Stimulated activated CD8-positive, alpha-beta memory T cell treated with anti-CD3 and anti-CD28 coated beads, Interleukin-2, amount 100 ng/mL, for 1 hour (primary cell): ENCODE data around the gene PDCD1.
"Not testable (repeated sequence)": the region's sequence is repeated elsewhere in the genome, so short reads cannot be mapped to it uniquely, and the experiment has no call there.

ENCODE experiments used
- DNase-seq, 2 donors: peaks; one replicate each; pipeline ENCODE4 v3.0.0-alpha.2; 2020; ENCODE audit warnings: low read depth in 2 of 2

PDCD1 gene

GRCh38 chr2:241833756-241834526, 24.8 kb downstream of the PDCD1 start:
- DNase-seq = not testable (repeated sequence)

GRCh38 chr2:241833101-241833663, 25.5 kb downstream of the PDCD1 start:
- no peak for DNase-seq

- DNase-seq = no peak
Measured at GRCh38 chr2:241827394-241827793, 31.3 kb downstream of the PDCD1 start.

- DNase-seq = not testable (repeated sequence)
Measured at GRCh38 chr2:241823531-241824437, 34.9 kb downstream of the PDCD1 start.

- DNase-seq = no peak
Measured at GRCh38 chr2:241822264-241822623, 36.5 kb downstream of the PDCD1 start.

- no peak for DNase-seq
Measured at GRCh38 chr2:241821460-241822263, 37.0 kb downstream of the PDCD1 start.

DNA sequence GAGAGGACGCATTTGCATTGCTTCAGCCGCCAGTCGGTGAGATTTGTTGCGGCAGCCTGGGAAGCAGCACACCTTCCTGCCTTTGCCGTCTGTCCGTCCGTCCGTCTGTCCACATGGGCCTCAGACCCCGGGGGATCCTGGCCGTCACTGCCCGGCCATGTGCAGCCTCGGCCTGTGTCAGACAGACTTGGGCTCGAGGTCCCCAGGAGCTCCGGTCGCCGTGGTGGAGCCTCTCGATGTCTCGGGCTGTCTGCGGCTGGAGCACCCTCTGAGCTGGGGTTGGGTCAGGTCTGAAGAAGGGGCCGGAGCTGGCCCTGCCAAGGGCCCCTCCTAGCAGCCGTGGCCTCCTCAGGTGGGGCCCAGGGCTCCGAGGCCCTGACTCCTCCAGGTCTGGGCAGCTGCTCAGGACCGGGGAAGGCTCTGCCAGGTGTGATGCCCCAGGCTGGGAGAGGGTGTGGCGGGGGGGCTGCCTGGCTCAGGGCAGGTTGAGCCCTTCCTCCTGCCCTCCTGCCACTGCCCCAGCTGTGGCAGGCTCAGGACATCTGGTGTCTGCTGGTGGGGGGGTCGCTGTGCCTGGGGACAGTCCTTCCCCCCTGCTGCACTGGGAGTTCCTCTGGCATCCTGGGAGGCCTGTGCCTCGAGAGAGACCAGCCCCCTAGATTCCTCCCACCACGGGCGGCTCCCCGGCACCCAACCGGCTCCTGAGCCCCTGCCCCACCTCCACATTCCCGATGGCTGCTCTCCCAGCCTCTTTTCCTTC, 37.9 kb downstream of the PDCD1 start:
- DNase-seq = no peak

- not testable (repeated sequence) for DNase-seq
Measured at GRCh38 chr2:241819947-241820624, 38.6 kb downstream of the PDCD1 start.

GRCh38 chr2:241818943-241819270, 39.8 kb downstream of the PDCD1 start:
- DNase-seq = no peak

DNA sequence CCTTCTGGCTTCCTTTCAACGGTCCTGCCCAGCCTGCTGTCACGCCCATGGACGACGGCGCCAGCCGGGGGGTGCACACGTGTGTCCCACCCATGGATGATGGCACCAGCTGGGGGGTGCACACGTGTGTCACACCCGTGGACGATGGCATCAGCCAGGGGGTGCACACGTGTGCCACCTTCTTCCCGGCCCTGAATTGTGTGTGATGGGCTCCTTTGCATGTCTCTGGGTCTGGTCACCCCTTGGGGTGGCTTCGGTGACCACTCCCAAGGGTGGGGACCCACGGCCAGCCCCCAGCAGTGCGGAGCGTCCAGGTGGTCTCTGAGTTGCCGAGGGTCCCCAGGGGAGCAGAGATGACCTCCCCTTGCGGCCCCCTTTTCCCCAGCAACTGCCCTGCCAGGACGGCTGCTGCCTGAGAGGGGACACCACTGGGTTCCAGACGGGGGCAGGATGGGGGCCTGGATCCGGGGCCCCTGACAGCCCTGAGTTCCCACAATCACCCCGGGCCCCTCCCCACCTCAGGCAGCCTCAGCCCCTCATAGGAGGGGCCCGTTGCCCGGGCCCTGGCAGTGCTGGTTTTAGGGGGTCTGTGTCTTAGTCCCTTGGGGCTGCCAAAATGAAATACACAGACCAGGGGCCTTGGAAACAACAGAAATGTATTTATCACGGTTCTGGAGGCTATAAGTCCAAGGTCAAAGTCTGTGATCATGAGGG, 40.3 kb downstream of the PDCD1 start:
- DNase-seq = no peak

- DNase-seq = not testable (repeated sequence)
Measured at GRCh38 chr2:241817821-241818215, 40.9 kb downstream of the PDCD1 start.

DNA sequence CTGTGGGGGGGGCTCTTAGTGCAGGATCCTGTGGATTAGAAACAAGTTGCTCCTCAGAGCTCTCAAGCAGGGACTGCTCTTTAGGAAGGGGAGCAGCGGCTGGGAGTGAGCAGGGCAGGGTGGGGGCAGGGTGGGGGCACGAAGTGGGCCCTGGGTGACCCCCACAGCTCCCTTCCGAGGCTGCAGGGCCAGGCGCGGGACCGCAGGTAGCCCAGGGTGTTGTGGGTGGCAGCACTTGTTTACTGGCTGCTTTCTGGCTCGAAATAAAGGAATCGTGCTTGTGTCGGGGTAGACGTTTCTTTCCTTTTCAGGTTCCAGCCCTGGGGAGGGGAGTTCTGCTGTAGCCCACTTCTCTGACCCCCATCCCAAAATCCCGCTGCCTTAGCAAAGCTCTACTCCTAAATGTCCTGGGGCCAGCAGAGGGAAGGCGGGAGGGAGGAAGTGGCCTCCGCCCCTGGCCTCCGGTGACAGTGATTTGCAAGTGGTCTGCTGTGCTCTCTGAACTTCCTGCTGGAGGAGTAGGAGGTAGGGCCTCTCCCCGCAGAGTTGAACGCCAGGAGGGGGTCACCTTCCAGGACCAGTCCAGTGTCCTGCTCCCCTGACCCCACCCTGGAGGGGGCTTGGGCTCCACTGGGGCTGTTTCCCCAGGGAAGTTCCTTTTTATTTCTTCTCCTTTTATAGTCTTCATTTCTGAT, 41.4 kb downstream of the PDCD1 start:
- DNase-seq = no peak

- no peak for DNase-seq
Measured at GRCh38 chr2:241816431-241817121, 42.1 kb downstream of the PDCD1 start.

DNA sequence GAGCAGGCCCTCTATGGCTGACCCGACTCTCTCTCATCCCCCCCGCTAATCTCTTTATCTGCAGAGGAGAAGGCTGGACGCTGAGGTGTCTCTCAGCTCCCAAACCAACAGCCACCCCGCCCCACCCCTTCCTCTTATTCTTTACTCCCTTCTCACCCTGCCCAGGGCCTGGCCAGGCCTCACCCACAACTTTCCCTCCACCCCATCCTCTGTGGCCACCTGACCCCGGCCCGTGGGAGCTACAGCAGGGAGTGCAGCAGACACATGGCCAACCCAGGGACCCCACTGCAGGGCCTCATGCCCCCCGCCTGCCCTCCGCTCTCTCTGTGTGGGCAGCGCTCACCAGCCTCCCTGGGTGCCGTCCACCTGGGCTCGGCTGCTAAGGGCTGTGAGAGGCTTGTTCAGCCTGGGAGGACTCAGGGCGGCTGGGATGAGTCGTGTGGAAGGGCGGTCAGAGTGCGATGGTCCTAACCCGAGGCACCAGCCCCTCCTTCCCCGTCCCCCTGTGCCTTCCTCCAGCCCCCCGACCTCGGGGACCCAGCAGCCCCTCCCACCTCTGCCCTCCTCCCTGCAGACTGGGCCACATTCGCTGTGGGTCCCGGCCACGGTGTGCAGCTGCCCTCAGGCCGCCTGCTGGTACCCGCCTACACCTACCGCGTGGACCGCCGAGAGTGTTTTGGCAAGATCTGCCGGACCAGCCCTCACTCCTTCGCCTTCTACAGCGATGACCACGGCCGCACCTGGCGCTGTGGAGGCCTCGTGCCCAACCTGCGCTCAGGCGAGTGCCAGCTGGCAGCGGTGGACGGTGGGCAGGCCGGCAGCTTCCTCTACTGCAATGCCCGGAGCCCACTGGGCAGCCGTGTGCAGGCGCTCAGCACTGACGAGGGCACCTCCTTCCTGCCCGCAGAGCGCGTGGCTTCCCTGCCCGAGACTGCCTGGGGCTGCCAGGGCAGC, 42.9 kb downstream of the PDCD1 start:
- no peak for DNase-seq

DNA sequence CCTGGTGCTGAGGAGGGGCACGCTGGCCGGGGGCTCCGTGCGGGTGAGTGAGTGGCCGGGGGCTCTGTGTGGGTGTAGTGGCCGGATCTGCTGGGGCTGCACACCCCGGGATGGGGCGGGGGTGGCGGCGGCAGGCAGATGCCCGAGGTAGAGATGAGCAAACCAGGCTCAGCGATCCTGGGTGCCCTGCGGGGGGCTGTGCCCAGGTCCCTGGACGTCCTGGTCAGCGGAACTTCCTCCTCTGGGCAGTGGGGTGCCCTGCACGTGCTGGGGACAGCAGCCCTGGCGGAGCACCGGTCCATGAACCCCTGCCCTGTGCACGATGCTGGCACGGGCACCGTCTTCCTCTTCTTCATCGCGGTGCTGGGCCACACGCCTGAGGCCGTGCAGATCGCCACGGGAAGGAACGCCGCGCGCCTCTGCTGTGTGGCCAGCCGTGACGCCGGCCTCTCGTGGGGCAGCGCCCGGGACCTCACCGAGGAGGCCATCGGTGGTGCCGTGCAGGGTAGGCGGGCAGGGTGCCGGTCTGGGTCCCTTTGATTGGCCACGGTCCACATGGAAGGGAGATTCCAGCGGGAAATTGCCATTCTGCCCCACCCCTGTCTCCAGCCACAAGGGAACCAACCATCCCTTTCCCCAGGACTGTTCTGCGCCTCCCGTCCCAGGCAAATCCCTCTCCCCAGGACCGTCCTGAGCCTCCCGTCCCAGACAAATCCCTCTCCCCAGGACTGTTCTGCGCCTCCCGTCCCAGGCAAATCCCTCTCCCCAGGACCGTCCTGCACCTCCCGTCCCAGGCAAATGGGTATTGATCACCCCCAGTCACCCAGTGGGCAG, 43.8 kb downstream of the PDCD1 start:
- DNase-seq = no peak

DNA sequence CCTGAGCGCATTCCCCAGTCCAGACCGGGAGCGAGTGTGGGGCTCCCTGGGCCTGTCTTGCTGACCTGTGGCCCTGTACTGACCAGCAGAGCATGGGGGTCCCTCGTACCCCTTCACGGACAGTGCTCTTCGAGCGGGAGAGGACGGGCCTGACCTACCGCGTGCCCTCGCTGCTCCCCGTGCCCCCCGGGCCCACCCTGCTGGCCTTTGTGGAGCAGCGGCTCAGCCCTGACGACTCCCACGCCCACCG, 44.4 kb downstream of the PDCD1 start:
- no peak for DNase-seq
